Inflammatory macrophage treated with lipopolysaccharide for 1 hour (primary cell): Measurements from ENCODE around the gene STK40.
A peak's percentile ranks its signal among the peaks of the same experiment; 100 is the strongest.

Experiments
- DNase-seq, 2 donors: peaks; one replicate each; pipeline ENCODE4 v3.0.0-alpha.2; 2020 to 2022

Gene STK40

GRCh38 chr1:36367798-36368197 is 17.9 kb downstream of the STK40 start:
- DNase-seq: no peak

- DNase-seq: no peak
These were observed 18.7 kb downstream of the STK40 start for GRCh38 chr1:36367066-36367465.

GRCh38 chr1:36366091-36366661 is 19.5 kb downstream of the STK40 start:
- peak; percentile 61 to 62 for DNase-seq

- DNase-seq: peak; percentile 81 to 94
These were observed 20.3 kb downstream of the STK40 start for GRCh38 chr1:36365381-36365780.

GRCh38 chr1:36359911-36360550 is 25.7 kb downstream of the STK40 start:
- DNase-seq: peak; percentile 42 to 84

GRCh38 chr1:36359383-36359782 is 26.3 kb downstream of the STK40 start:
- DNase-seq: peak in 1 of 2 donors; percentile 32

GRCh38 chr1:36358514-36359084 is 27.1 kb downstream of the STK40 start:
- no peak for DNase-seq

GRCh38 chr1:36355811-36356210 is 29.9 kb downstream of the STK40 start:
- no peak for DNase-seq

- no peak for DNase-seq
These were observed 31.2 kb downstream of the STK40 start for GRCh38 chr1:36354486-36354885.

- DNase-seq: no peak
These were observed 32.5 kb downstream of the STK40 start for GRCh38 chr1:36352910-36353878.

- peak in 1 of 2 donors; percentile 14 for DNase-seq
These were observed 33.4 kb downstream of the STK40 start for GRCh38 chr1:36352125-36352909.

- peak; percentile 24 to 48 for DNase-seq
These were observed 34.3 kb downstream of the STK40 start for GRCh38 chr1:36351227-36351977.

- peak; percentile 37 to 40 for DNase-seq
These were observed 35.0 kb downstream of the STK40 start for GRCh38 chr1:36350659-36351226.

- DNase-seq: no peak
These were observed 35.9 kb downstream of the STK40 start for GRCh38 chr1:36349839-36350238.

- DNase-seq: peak; percentile 24 to 28
These were observed 36.5 kb downstream of the STK40 start for GRCh38 chr1:36349241-36349671.

- DNase-seq: no peak
These were observed 38.9 kb downstream of the STK40 start for GRCh38 chr1:36346741-36347370.

GRCh38 chr1:36345353-36345752 is 40.4 kb downstream of the STK40 start:
- no peak for DNase-seq

GRCh38 chr1:36344395-36344680 is 41.4 kb downstream of the STK40 start:
- DNase-seq: no peak

GRCh38 chr1:36343651-36344394 is 41.9 kb downstream of the STK40 start:
- no peak for DNase-seq
